Esophagus squamous epithelium (tissue), 4 donors: ENCODE data around the gene DDX54.

ENCODE experiments used
- POLR2A ChIP-seq, 4 donors: fragments of 450-650 bp; IDR thresholded peaks; one replicate each; pipeline ENCODE4 v1.6.1; 2017; ENCODE audit warnings: antibody characterized with exemption in 4 of 4, mild to moderate bottlenecking in 4 of 4, moderate library complexity in 3 of 4
- TF ChIP-seq, protein P1 (sequence below), 6 experiments: fragments of 450-650 bp in 4 of 6; fragments of 200-600 bp in 2 of 6; sonication (generic) in 2 of 6; IDR thresholded peaks; one replicate each; pipeline ENCODE4 v1.5.1; 2016 to 2019; ENCODE audit warnings: antibody characterized with exemption in 6 of 6, mild to moderate bottlenecking in 4 of 6, moderate library complexity in 4 of 6

DNA sequence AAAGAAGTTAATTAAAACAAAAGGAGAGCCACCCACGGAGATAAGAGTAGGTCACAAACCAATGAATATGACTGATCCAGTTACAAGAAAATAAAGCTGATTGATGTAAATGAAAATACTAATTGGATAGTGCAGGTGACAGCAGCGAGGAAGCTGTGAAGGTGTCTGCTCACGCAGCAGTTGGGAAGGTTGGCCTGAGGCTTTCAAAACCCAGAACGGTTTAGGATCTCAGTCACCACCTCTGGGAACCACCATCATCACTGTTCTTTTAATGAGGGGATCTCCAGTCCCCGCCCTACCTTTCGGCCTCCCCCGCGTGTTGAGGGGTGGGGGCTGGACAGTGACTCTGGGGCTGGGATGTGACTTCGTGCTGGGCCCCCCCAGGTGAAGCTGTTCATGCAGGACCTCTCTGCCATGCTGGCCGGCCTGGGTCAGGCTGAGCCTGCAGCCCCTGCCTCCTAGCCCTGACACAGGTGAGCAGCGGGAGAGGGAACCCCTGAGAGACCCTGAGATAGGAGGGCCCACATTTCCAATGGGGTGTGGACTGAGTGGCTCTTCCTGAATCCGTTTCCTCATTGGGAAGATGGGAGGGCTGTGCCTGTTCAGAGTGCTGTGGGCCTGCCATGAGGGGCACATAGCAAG, 27.9 kb downstream of the DDX54 start:
- TF ChIP-seq, protein P1, sequence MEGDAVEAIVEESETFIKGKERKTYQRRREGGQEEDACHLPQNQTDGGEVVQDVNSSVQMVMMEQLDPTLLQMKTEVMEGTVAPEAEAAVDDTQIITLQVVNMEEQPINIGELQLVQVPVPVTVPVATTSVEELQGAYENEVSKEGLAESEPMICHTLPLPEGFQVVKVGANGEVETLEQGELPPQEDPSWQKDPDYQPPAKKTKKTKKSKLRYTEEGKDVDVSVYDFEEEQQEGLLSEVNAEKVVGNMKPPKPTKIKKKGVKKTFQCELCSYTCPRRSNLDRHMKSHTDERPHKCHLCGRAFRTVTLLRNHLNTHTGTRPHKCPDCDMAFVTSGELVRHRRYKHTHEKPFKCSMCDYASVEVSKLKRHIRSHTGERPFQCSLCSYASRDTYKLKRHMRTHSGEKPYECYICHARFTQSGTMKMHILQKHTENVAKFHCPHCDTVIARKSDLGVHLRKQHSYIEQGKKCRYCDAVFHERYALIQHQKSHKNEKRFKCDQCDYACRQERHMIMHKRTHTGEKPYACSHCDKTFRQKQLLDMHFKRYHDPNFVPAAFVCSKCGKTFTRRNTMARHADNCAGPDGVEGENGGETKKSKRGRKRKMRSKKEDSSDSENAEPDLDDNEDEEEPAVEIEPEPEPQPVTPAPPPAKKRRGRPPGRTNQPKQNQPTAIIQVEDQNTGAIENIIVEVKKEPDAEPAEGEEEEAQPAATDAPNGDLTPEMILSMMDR (IDR thresholded peaks at IDR 0.05), result no peak
- no peak for TF ChIP-seq POLR2A (IDR thresholded peaks at IDR 0.05)
